ENCODE results near the gene JSRP1.

Gene JSRP1

DNA sequence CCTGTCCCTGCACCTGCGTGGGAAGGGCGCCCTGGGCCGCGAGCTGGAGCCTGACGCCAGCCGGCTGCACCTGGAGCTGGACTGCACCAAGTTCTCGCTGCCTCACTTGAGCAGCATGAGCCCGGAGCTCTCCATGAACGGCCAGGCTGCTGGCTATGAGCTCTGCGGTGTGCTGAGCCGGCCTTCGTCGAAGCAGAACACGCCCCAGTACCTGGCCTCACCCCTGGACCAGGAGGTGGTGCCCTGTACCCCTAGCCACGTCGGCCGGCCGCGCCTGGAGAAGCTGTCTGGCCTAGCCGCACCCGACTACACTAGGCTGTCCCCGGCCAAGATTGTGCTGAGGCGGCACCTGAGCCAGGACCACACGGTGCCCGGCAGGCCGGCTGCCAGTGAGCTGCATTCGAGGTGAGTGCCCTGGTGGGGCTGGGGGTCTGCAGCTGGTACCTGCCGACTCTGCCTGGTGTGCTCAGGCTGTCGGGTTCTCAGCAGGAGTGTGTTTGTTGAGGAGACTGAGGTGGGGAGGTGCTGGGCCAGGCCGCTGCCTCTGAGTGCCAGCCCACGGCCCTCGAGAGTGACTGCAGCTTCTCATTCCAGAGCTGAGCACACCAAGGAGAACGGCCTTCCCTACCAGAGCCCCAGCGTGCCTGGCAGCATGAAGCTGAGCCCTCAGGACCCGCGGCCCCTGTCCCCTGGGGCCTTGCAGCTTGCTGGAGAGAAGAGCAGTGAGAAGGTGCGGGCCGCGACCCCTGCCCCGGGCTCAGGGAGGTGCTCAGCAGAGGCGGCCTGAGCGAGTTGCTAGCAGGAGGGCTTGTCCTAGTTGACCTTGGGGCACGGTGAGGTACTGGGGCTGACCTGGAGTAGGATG lies 39.6 kb downstream of the JSRP1 start:
- DNase-seq (ENCODE audit: low read depth, low spot score) = no peak

- DNase-seq (ENCODE audit: low read depth, low spot score) = no peak
Measured at GRCh38 chr19:2215281-2215751, 40.9 kb downstream of the JSRP1 start.

GRCh38 chr19:2214251-2214650 lies 42.0 kb downstream of the JSRP1 start:
- no peak for DNase-seq (ENCODE audit: low read depth, low spot score)

- DNase-seq (ENCODE audit: low read depth, low spot score) = no peak
Measured at GRCh38 chr19:2213799-2214198, 42.4 kb downstream of the JSRP1 start.

- DNase-seq (ENCODE audit: low read depth, low spot score) = no peak
Measured at GRCh38 chr19:2212861-2213711, 43.1 kb downstream of the JSRP1 start.

DNA sequence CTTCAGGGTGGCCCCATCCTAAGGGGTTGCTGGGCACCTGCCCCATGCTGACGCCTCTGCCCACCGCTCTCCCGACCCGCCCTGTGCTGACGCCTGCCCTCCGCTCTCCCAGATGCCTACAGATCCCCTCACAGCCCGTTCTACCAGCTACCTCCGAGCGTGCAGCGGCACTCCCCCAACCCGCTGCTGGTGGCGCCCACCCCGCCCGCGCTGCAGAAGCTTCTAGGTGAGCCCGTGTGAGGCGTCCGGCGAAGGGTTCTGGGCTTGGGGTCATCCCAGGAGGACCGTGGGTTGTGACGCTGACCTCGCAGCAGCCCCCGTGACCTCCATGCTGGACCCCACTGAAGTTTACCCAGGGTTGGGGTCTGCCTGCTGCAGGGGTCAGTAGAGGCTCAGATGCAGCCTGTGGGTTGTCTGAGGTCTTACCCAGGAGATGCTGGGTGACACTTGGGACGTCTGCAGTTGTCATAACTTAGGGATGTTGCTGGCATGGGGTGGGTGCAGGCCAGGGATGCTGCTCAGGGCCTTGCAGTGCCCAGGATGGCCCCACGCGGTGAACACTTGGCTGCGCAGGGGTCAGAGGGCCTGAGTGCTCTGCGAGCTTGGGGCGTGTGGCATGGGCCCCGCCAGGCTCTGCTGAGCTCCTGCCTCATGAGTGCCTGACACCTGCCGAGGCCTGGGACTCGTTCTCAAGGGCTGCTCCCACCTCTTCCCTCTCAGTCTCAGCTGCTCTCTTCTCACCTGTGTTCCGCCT lies 45.1 kb downstream of the JSRP1 start:
- no peak for DNase-seq (ENCODE audit: low read depth, low spot score)

GRCh38 chr19:2210206-2210605 lies 46.0 kb downstream of the JSRP1 start:
- DNase-seq (ENCODE audit: low read depth, low spot score) = no peak

DNA sequence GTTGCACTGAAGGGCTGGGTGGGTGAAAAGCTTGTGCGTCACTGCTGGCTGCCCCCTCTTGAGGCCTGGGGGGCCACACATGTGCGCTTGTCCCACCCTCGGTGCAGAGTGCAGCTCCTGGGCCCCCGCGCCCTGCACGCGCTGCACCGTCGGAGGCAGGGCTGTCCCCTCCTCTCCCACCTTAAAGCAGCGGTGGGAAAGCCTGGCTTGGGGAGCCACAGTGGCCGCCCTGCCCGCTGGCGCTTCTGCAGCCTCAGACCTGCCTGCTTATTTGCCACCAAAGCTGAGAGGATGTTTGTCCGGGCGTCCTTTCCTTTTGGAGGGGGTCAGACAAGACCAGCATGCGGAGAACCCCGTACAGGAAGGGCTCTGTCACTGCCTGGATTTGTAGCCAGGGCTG lies 46.8 kb downstream of the JSRP1 start:
- no peak for DNase-seq (ENCODE audit: low read depth, low spot score)

- DNase-seq (ENCODE audit: low read depth, low spot score) = no peak
Measured at GRCh38 chr19:2208975-2209374, 47.2 kb downstream of the JSRP1 start.

DNA sequence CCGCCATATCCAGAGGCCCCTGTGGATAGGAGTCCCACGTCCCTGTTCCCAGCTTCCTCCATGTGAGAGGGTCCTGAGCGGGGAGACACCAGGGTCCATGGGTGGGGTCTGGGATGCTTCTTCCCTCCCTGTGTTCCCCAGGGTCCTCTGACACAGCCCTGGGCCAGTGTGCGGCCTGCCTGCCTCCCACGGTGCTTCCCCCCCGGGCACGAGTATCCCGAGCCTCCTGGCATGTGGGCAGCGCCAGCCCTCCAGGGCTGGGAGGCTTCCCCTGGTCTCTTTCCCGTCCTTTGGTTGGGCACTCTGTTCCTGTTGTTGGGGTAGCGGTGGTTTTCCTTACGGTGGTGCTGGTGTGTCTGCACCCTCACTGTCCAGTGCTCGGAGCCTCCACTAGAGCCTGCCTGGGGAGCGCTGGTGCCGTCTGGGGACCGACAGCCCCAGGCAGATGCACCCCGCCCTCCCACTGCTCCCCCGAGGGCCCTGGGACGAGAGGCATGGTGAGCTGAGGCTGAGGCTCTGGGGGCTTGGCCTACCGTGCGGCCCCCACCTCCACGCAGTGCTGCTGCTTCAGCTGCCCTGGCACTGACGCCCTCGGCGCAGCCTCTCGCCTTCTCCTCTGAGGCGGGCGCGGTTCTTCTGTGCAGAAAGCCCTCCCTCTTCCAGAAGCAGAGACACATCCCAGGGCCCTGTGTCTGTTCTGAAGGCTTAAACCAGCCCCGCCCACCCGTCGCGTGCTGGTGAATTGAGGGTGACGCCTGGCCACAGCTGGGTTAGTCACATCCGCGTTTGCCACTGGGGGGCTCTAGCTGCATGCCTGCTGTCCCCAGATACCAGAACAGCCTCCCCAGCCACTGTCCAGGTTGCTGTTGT lies 48.0 kb downstream of the JSRP1 start:
- DNase-seq (ENCODE audit: low read depth, low spot score) = no peak

- DNase-seq (ENCODE audit: low read depth, low spot score) = no peak
Measured at GRCh38 chr19:2207008-2207407, 49.2 kb downstream of the JSRP1 start.

DNA sequence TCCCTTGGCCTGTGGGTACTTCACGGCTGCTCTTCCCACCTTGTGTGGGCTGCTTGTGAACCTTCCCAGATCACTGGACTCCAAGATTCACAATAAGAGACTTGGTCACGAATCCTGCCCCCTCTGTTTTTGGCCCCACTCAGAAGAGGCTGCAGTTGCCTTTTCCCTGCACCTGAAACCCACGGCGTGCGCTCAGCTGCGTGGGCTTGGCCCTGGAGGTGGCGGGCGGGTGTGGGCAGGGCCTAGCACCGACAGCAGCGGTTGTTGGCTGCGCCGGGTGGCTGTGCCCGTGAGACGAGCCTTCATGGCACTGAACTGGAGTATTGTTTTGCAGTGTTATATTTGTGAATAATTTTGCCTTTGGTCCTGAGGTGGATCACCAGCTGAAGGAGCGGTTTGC lies 53.9 kb downstream of the JSRP1 start:
- DNase-seq (ENCODE audit: low read depth, low spot score) = no peak

Measured in iPS DF 19.7 (cell line).